Motor neuron (in vitro differentiated cells): ENCODE measurements around the gene PEAK1. TPM values are rescaled to one million over a fixed set of nuclear protein-coding genes. Genes with fewer than 3 reads are reported as not detected.
"Not testable (repeated sequence)": the region's sequence is repeated elsewhere in the genome, so short reads cannot be mapped to it uniquely, and the experiment has no call there.

Source experiments
- ATAC-seq, 8 experiments: fragments of 200-7000 bp; cut with Tn5 transposase; replicated peaks in 6 of 8; 2 replicates each; pipeline ENCODE4 v1.8.0; 2021; ENCODE audit warnings: mild to moderate bottlenecking in 8 of 8, moderate library complexity in 8 of 8
- H3K27ac ChIP-seq, 2 donors: fragments of 250-450 bp; sonication (Bioruptor Pico); 2 replicates each; pipeline ENCODE4 v1.9.0; 2021; ENCODE audit warnings: antibody characterized with exemption in 2 of 2, mild to moderate bottlenecking in 2 of 2, moderate library complexity in 1 of 2
- H3K4me1 ChIP-seq, 2 donors: fragments of 250-450 bp; sonication (Bioruptor Pico); replicated peaks in 1 of 2; 2 replicates each; pipeline ENCODE4 v1.6.1; 2021; ENCODE audit warnings: antibody characterized with exemption in 2 of 2, mild to moderate bottlenecking in 2 of 2, moderate library complexity in 1 of 2
- H3K4me3 ChIP-seq, 5 donors: fragments of 250-450 bp; sonication (Bioruptor Pico); 2 replicates each; pipeline ENCODE4 v1.9.0; 2021; ENCODE audit warnings: antibody characterized with exemption in 5 of 5, mild to moderate bottlenecking in 5 of 5, moderate library complexity in 4 of 5
- WGBS, 10 experiments: fragments of 450-650 bp; shearing (Covaris generic); methylation state at CpG; one replicate each; pipeline ENCODE4 v1.0.0; 2022; 5-methylcytosine and 5-hydroxymethylcytosine counted together
- in situ Hi-C, 9 experiments: fragments of 400-800 bp; cut with MboI; loops; one replicate each; pipeline ENCODE4 v1.15.0; 2021; ENCODE audit warnings: low sequenced_read_pairs in 9 of 9, low pct_unique_long_range_greater_than_20kb in 2 of 9; ENCODE audit not compliant: unreplicated experiment in 9 of 9
- total RNA-seq, 8 experiments: library from RNA; unstranded; fragments of 300-600 nt; gene quantifications; 2 replicates each; pipeline versions ENCODE4 v1.2.3 to v1.2.4, GENCODE V29; 2022

PEAK1 gene
- total RNA-seq, 8 experiments from 2014 or later: 8.9 to 87.5 (median 12.2) TPM

GRCh38 chr15:77196381-77196780 lies 223.5 kb downstream of the PEAK1 start:
- H3K4me1 ChIP-seq: peaks cover 4 to 7% of the 10 kb centered on the region in 2 donors
- in situ Hi-C loops: no loop called here
- no peak for ATAC-seq
- H3K4me3 ChIP-seq: no peak overlapping the region
- H3K27ac ChIP-seq: no peak overlapping the region

DNA sequence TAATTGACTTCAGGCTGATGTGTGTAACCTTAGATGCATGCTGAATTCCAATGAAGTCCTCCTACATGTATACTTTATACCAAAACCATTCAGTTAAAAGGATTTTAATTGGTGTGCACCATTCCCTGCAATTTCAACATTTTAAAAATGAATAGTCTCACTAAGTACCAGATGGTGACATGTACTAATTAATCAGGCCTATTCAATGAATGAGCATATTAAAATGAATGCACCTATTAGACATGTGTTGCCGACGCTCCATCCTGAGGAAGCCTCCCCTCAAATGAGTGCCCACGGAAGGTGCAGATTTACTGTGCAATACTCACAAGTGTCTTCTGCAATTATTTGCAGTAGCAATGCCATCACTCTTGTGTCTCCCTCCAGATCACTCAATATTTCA lies 224.3 kb downstream of the PEAK1 start:
- Histone ChIP-seq H3K27ac (no peak overlapping the region), H3K4me1 (peaks cover 4 to 7% of the 10 kb centered on the region in 2 donors), H3K4me3 (no peak overlapping the region)
- 60 to 100% (median 78%) methylated on average over 1 to 3 of the region's 3 CpGs; no CpG with 5 or more reads in 5 of the 10 experiments for WGBS, 10 experiments
- peak in 5 of 8 experiments; percentile 16 to 85 (median 69) for ATAC-seq
- in situ Hi-C loops: no loop called here

DNA sequence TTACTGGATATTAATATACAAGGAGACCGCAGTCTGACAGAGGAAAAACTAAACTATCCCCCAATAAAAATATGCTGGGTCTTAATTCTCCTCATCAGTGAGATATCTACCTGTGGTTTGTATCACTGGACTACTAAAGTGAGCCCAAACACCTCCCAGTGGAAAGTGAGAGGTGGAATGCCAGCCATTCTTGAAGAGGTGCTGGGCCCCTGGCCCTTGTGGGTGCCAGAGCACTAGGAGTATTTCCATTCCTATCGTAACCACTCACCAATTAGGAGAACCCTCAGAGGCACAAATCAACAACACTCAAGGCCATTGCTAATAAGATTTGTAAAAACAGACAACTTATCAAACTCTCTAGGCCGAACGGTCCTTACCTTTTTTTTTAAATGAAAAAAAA lies 227.5 kb downstream of the PEAK1 start:
- ATAC-seq: no peak
- 90 to 100% (median 93%) methylated on average over 2 to 4 of the region's 4 CpGs; no CpG with 5 or more reads in 1 of the 10 experiments for WGBS, 10 experiments
- Histone ChIP-seq H3K27ac (no peak overlapping the region), H3K4me3 (no peak overlapping the region), H3K4me1 (peaks cover 7 to 9% of the 10 kb centered on the region in 2 donors)
- in situ Hi-C loops: no loop called here

DNA sequence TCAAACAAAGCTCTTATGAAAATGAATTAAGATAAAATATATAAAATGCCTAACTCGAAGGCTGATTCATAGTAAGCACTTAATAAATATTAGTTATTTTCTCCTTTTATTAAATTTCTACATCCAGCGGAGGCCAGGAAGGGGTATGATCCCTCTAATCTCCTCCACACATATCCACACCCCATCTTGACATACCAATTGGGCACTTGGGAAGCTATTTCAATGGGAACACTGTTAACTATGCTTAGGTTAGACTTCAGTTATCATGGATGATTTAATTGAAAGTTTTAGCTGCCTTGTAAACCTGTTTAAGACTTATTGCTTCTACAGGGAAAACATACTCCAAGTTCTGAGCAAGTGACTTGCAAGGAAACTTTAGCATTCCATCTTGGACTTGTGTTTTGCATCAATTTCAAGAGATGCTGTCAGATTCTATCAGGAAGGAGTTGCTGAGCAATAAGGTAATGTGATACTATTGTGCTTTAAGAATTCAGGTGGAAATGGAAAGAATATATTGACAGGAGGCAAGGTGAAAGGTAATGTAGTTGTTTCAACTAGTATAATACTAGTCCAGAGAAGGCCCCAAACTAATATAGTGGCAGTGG lies 228.6 kb downstream of the PEAK1 start:
- ATAC-seq: no peak
- in situ Hi-C loops: no loop called here
- 0 to 100% (median 87%) methylated on average over 1 to 2 of the region's 2 CpGs for WGBS, 10 experiments
- H3K4me3 ChIP-seq: no peak overlapping the region
- H3K4me1 ChIP-seq: peaks cover 11 to 15% of the 10 kb centered on the region in 2 donors
- no peak overlapping the region for H3K27ac ChIP-seq

DNA sequence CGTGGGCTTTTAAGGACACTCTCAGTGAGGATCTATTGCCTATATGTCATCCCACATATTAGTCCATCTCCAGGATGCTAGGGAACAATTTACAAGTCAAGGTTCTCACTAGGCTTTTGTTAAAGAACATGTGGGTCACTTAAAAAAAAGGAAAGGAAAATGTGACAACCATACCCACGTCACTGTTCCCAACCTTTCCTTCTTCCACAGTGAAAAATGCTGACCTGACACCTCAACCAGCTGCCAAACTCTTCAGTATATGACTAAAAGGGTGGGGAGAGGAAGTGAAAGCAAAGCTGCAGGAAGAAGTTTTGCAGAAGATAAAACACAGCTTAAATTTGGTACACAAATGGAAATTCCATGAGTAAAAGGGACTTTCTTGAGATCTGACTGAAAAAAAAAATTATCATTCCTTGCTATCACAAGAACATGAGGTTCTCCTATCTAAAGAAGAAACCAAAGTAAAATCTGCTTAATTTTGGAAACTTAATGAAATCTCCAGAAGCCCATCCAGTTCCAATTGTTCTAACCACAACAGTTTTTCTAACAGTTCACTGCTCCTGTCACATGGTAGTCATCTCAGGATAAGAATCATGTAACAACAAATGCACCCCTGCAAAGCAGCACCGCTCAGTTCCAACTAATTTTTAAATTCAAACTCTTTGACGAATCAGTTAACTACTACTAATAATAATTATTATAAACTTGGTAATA lies 232.0 kb downstream of the PEAK1 start:
- no peak overlapping the region for H3K27ac ChIP-seq
- ATAC-seq: peak in 2 of 8 experiments; percentile 76 to 87
- in situ Hi-C loops: loop anchor here in 1 of 9 experiments (10.0 kb wide), 1 partner anchor 307 kb away; no protein-coding TSS in a partner anchor
- 14 to 91% (median 66%) methylated on average over 1 to 4 of the region's 4 CpGs; no CpG with 5 or more reads in 1 of the 10 experiments for WGBS, 10 experiments
- H3K4me3 ChIP-seq: no peak overlapping the region
- H3K4me1 ChIP-seq: peaks cover 6 to 8% of the 10 kb centered on the region in 2 donors

GRCh38 chr15:77186594-77187011 lies 233.3 kb downstream of the PEAK1 start:
- no peak overlapping the region for H3K27ac ChIP-seq
- in situ Hi-C loops: loop anchor here in 1 of 9 experiments (10.0 kb wide), 1 partner anchor 308 kb away; no protein-coding TSS in a partner anchor
- H3K4me3 ChIP-seq: no peak overlapping the region
- peak in 3 of 8 experiments; percentile 22 to 48 (median 32) for ATAC-seq
- peaks cover 6 to 8% of the 10 kb centered on the region in 2 donors for H3K4me1 ChIP-seq
- WGBS, 10 experiments: 35 to 80% (median 60%) methylated on average over 1 to 3 of the region's 3 CpGs; no CpG with 5 or more reads in 2 of the 10 experiments

- Histone ChIP-seq H3K27ac (no peak overlapping the region), H3K4me1 (peaks cover 6 to 8% of the 10 kb centered on the region in 2 donors), H3K4me3 (no peak overlapping the region)
- in situ Hi-C loops: loop anchor here in 1 of 9 experiments (10.0 kb wide), 1 partner anchor 309 kb away; no protein-coding TSS in a partner anchor
- WGBS, 10 experiments: 86 to 100% (median 95%) methylated on average over 1 to 2 of the region's 2 CpGs; no CpG with 5 or more reads in 4 of the 10 experiments
- no peak for ATAC-seq
These were observed 234.6 kb downstream of the PEAK1 start for GRCh38 chr15:77185242-77185785.

- in situ Hi-C loops: loop anchor here in 1 of 9 experiments (10.0 kb wide), 1 partner anchor 310 kb away; no protein-coding TSS in a partner anchor
- not testable (repeated sequence) for ATAC-seq, H3K27ac ChIP-seq, H3K4me1 ChIP-seq, H3K4me3 ChIP-seq
- WGBS, 10 experiments: 70 to 100% (median 88%) methylated on average over 1 to 3 of the region's 4 CpGs; no CpG with 5 or more reads in 6 of the 10 experiments
These were observed 235.6 kb downstream of the PEAK1 start for GRCh38 chr15:77184352-77184751.

- in situ Hi-C loops: loop anchor here in 1 of 9 experiments (10.0 kb wide), 1 partner anchor 312 kb away; no protein-coding TSS in a partner anchor
- peaks cover 6 to 8% of the 10 kb centered on the region in 2 donors for H3K4me1 ChIP-seq
- H3K4me3 ChIP-seq: no peak overlapping the region
- H3K27ac ChIP-seq: no peak overlapping the region
- ATAC-seq: no peak
- 67 to 100% (median 79%) methylated on average over 1 to 3 of the region's 3 CpGs; no CpG with 5 or more reads in 1 of the 10 experiments for WGBS, 10 experiments
These were observed 236.8 kb downstream of the PEAK1 start for GRCh38 chr15:77183066-77183465.

GRCh38 chr15:77181305-77182074 lies 238.4 kb downstream of the PEAK1 start:
- Histone ChIP-seq H3K27ac (no peak overlapping the region), H3K4me3 (no peak overlapping the region), H3K4me1 (peaks cover 0 to 1% of the 10 kb centered on the region in 2 donors)
- in situ Hi-C loops: loop anchor here in 1 of 9 experiments (10.0 kb wide), 1 partner anchor 313 kb away; no protein-coding TSS in a partner anchor
- WGBS, 10 experiments: 80 to 100% (median 95%) methylated on average over 1 to 5 of the region's 5 CpGs; no CpG with 5 or more reads in 3 of the 10 experiments
- no peak for ATAC-seq

DNA sequence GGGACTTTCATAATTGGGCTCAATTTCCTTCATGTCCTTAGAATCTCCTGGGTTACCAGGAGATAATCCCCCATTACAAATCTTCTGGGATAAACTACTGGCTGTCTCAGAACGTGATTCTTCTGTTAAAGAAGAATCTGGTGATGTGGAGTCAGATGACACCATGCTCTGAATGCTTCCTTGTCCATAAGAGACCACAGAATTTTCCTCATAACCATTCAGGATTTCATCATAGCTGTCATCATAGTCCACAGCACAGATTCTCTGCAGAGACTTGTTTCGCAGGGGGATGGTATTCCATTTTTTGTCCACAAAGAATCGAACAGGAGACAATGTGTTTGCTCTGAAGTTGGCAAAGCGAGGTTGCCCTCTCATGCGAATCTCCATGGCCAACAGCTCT lies 239.1 kb downstream of the PEAK1 start:
- in situ Hi-C loops: loop anchor here in 1 of 9 experiments (10.0 kb wide), 1 partner anchor 314 kb away; no protein-coding TSS in a partner anchor
- ATAC-seq: no peak
- 17 to 100% (median 86%) methylated on average over 1 to 4 of the region's 5 CpGs; no CpG with 5 or more reads in 1 of the 10 experiments for WGBS, 10 experiments
- H3K4me1 ChIP-seq: no peaks in the 10 kb centered on the region
- H3K27ac ChIP-seq: no peak overlapping the region
- H3K4me3 ChIP-seq: no peak overlapping the region

- H3K27ac ChIP-seq: no peak overlapping the region
- 80 to 100% (median 95%) methylated on average over 1 to 6 of the region's 6 CpGs; no CpG with 5 or more reads in 1 of the 10 experiments for WGBS, 10 experiments
- in situ Hi-C loops: loop anchor here in 1 of 9 experiments (10.0 kb wide), 1 partner anchor 315 kb away; no protein-coding TSS in a partner anchor
- H3K4me1 ChIP-seq: no peaks in the 10 kb centered on the region
- ATAC-seq: no peak
- no peak overlapping the region for H3K4me3 ChIP-seq
These were observed 239.6 kb downstream of the PEAK1 start for GRCh38 chr15:77180270-77180669.
